Skeletal muscle cell (primary cell): Measurements from ENCODE around the gene LSMEM2.
A peak's percentile ranks its signal among the peaks of the same experiment; 100 is the strongest.

Source experiments
- DNase-seq: peaks from one replicate; pipeline ENCODE4 v3.0.0-alpha.2; 2010; ENCODE audit warnings: low read depth
- H3K4me3 ChIP-seq: 2 replicates; pipeline ENCODE4 v1.5.1; 2011; ENCODE audit warnings: low read depth, mild to moderate bottlenecking, control low read depth, low read length, moderate library complexity

LSMEM2 gene

GRCh38 chr3:50327943-50328691 lies 49.2 kb downstream of the LSMEM2 start, which contains the start of gene TUSC2:
TSS of gene TUSC2 (minus strand) at chr3:50328223. CDS start at chr3:50328099, 124 bp downstream.
- peak within 1 kb of the TSS; percentile 94 for H3K4me3 ChIP-seq
- peak; percentile 81 for DNase-seq

DNA sequence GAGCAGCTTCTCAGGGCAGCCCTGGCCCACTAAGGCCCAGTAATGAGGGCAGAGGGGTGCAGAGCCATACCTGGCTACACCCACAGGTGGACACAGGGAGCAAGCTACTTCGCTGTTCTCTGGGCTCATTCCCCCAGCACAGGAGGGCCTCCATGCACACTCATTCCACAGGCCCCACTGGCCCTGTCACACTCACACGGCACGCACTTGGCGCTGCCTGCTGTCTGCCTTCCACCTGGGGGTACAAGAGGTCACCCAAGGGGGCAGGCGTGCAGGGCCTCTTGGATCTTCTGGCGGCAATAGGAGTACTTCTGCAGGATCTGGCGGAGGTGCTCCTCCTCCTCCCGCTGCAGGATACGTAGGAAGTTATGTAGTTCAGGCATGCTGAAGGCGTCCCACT lies 51.4 kb downstream of the LSMEM2 start:
- no peak for DNase-seq
- H3K4me3 ChIP-seq: no peak overlapping the region

DNA sequence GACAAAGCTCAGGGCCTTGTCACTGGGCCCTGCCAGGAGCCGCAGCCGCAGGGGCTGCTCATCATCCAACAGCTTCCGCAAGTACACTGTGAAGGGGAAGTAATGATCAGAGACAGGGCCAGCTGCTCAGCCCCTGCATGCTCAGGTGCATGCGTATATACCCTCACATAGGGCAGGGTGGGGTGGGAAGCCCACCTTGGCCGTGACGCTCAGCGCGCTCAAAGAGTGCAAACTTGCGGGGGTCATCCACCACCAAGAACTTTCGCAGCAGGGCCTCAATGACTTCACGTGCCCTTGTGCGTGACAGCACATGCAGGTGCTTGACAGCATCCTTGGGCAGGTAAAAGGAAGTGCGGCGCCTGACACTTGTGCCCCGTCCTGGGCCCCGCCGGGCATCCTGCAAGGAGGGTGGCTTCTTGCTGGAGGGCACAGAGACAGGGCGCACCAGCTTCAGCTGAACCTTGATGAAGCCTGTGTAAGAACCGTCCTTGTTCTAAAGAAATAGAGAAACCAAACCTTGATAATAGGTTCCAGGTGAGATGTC lies 52.5 kb downstream of the LSMEM2 start:
- no peak for DNase-seq
- H3K4me3 ChIP-seq: no peak overlapping the region

- DNase-seq: peak; percentile 65
- H3K4me3 ChIP-seq: no peak overlapping the region
Measured at GRCh38 chr3:50333744-50334328, 54.9 kb downstream of the LSMEM2 start.

DNA sequence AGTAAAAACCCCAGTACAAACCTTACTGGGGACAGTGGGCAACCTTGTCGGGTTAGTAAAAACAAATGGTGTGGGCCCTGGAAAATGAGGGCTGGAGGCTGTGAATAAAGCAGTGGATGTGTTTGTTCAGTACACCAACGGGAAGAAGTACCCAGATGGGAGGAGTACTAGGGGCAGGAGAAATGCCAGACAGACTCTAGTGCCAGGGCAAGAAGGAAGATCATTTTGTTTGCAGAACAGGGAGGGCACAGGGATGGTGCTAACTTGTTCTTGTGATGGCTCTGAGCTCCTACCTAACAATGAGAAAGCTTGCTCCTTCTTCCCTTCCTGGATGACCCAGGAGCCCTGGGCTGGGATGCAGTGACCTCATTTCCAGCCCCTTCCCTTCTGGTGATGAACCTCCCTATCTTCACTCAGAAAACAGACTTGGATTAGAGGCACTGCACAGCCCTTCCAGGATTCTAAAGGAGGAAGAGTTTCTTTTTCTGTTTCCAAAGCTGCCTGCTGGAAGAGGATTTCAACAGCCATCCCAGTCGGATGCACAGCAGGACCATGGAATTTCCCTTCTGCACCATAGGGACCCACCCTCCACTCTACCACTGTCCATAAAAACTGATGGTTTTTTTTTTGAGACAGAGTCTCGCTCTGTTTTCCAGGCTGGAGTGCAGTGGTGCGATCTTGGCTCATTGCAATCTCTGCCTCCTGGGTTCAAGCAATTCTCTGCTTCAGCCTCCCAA lies 55.6 kb downstream of the LSMEM2 start:
- no peak for DNase-seq

DNA sequence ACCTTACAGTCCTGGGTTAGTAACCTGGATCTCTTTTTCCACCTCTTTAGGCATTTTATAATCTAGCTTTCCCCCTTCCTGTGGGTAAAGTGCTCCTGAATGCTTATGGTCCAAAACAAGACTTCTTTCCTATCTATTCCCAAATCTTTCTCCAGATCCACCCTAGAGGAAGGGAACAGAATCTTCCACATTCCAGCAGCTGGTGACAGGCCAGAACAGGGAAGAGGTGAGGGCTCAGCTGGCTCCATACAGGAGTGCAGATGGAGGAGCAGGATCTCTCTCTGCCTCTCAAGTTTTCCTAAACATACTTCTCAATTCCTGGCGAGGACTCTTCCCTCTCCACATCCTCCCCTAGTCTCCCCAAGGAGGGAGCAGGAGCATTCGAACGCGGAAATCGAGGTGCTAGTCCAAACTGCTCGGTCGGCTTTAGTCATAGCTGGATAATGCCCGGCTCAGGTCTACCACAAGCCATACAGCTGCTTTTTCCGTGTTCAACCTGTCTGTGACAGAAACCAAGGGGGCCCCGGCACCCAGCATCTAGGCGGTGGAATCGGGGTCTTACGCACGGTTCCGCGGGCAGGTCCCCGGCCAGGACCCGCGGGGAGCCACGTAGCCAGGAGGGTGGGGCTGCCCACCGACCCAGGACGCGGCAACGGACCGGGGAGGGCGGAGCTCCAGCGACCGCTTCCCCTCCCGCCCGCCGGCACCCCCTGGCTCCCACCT lies 57.7 kb downstream of the LSMEM2 start:
- peak overlapping the region; percentile 83 for H3K4me3 ChIP-seq
- DNase-seq: no peak

More for the DNA sequence above, 55.6 kb downstream of the LSMEM2 start:
- no peak overlapping the region for H3K4me3 ChIP-seq

DNA sequence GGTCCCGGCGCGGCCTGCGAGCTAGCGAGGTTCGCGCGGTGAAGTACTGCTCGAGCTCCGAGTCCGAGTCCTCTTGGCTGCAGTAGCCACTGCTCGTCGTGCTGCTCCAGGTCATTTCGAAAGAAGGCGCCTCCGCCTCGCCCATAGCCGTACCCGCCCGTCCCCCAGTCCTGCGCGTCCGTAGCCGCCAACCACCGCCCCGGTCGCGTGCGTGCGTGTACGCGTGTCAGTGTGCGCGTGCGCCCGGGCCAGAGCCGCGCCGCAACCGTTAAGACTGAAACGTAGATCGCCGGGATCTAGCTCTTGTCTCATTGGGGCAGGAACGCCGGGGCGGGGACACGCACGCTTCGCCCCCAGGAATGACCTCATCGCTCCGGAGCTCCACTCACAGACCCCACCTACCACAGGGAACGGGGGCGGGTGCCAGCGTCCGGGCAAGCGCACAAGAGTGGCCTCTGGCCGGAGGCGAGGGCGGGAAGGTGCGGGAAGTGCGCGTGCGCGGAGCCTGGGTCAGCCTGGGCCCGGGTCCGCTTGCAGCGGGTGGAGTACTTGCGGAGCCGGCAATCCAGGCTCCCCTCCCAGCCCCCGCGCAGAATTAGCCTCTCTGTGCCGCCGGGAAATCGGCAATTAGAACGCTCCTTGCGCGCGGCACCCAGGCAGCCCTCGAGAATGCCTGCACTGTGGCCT lies 58.4 kb downstream of the LSMEM2 start:
- H3K4me3 ChIP-seq: peak overlapping the region; percentile 83
- DNase-seq: peak; percentile 98
